ENCODE measurements around the gene SLC44A3.
"Not testable (repeated sequence)": the region's sequence is repeated elsewhere in the genome, so short reads cannot be mapped to it uniquely, and the experiment has no call there.

The SLC44A3 gene

DNA sequence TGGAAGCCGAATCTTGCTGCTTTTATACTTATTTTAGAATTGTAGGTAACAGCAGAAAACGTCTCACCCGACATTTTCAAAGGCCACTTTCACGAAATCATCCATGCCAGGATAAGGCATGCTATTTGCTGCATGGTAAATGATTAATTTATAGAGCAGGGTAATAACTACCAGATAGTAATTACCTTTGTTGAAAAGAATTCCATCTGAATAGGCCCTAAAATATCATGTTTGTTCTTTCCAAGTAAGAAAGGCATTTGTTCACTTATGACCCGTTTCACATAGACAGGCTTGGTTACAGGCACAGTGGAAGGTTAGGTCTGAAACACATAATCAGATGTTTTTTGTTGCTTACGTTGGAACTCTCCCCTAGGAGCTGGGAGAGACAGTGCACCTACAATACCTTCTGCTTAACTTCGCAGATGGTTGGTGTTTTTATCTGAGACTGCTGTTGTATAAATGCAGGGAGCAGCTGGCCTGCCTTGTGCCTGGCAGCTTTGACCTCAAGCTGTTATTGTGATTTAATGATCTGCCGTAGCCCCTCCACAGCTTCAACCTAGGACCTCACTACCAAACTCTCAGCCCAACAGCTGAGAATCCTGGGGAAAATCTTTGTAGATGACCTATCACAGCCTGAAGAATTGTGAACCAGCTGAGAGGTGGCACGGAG is 1.6 kb downstream of the SLC44A3 start:
- peaks cover 6% of the 10 kb centered on the region for H3K4me1 ChIP-seq (ENCODE audit: control insufficient read depth, insufficient read depth, low read length)
- H3K36me3 ChIP-seq (ENCODE audit: control insufficient read depth, insufficient read depth, low read length): no peaks in the 10 kb centered on the region
- H3K27me3 ChIP-seq (ENCODE audit: control insufficient read depth, insufficient read depth, low read length): peaks cover 9% of the 10 kb centered on the region
- no peak overlapping the region for H3K9ac ChIP-seq (ENCODE audit: low read depth, low read length)
- H3K9me3 ChIP-seq (ENCODE audit: control insufficient read depth, insufficient read depth, low read length): peaks cover 1% of the 10 kb centered on the region
- H3K4me3 ChIP-seq (ENCODE audit: low read depth, low read length): no peak overlapping the region

GRCh38 chr1:94823116-94823515 is 3.0 kb downstream of the SLC44A3 start:
- Histone ChIP-seq H3K9me3 (ENCODE audit: control insufficient read depth, insufficient read depth, low read length) (no peaks in the 10 kb centered on the region), H3K4me3 (ENCODE audit: low read depth, low read length) (no peak overlapping the region), H3K27me3 (ENCODE audit: control insufficient read depth, insufficient read depth, low read length) (peaks cover 9% of the 10 kb centered on the region)

GRCh38 chr1:94825936-94826335 is 5.8 kb downstream of the SLC44A3 start:
- Histone ChIP-seq H3K9ac (ENCODE audit: low read depth, low read length) (no peak overlapping the region), H3K4me3 (ENCODE audit: low read depth, low read length) (no peak overlapping the region), H3K36me3 (ENCODE audit: control insufficient read depth, insufficient read depth, low read length) (peaks cover 2% of the 10 kb centered on the region), H3K27me3 (ENCODE audit: control insufficient read depth, insufficient read depth, low read length) (peaks cover 6% of the 10 kb centered on the region), H3K9me3 (ENCODE audit: control insufficient read depth, insufficient read depth, low read length) (no peaks in the 10 kb centered on the region), H3K4me1 (ENCODE audit: control insufficient read depth, insufficient read depth, low read length) (peaks cover 2% of the 10 kb centered on the region)

More at GRCh38 chr1:94823116-94823515, 3.0 kb downstream of the SLC44A3 start:
- H3K9ac ChIP-seq (ENCODE audit: low read depth, low read length): no peak overlapping the region
- peaks cover 2% of the 10 kb centered on the region for H3K36me3 ChIP-seq (ENCODE audit: control insufficient read depth, insufficient read depth, low read length)
- H3K4me1 ChIP-seq (ENCODE audit: control insufficient read depth, insufficient read depth, low read length): peaks cover 6% of the 10 kb centered on the region

DNA sequence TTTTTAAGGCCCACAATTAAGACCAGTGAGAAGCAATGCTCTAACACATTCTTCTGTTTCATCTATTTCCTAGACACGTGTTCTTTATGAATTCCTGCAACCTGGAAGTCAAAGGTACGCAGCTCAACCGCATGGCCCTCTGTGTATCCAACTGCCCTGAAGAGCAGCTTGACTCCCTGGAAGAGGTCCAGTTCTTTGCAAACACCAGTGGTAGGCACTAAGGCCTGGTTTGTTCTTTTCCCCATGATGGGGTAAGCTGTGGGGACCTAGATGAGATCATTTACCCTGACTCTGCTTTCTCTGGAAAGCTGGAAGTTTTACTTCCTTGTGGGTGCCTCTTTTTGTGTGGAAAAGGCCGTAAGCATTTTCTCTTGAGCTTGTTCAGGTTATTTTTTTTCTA is 7.3 kb downstream of the SLC44A3 start:
- H3K4me1 ChIP-seq (ENCODE audit: control insufficient read depth, insufficient read depth, low read length): no peaks in the 10 kb centered on the region
- no peaks in the 10 kb centered on the region for H3K27me3 ChIP-seq (ENCODE audit: control insufficient read depth, insufficient read depth, low read length)
- H3K9ac ChIP-seq (ENCODE audit: low read depth, low read length): no peak overlapping the region
- no peak overlapping the region for H3K4me3 ChIP-seq (ENCODE audit: low read depth, low read length)
- H3K36me3 ChIP-seq (ENCODE audit: control insufficient read depth, insufficient read depth, low read length): peaks cover 2% of the 10 kb centered on the region
- no peaks in the 10 kb centered on the region for H3K9me3 ChIP-seq (ENCODE audit: control insufficient read depth, insufficient read depth, low read length)

GRCh38 chr1:94828251-94828650 is 8.1 kb downstream of the SLC44A3 start:
- no peak overlapping the region for H3K9ac ChIP-seq (ENCODE audit: low read depth, low read length)
- no peaks in the 10 kb centered on the region for H3K9me3 ChIP-seq (ENCODE audit: control insufficient read depth, insufficient read depth, low read length)
- H3K27me3 ChIP-seq (ENCODE audit: control insufficient read depth, insufficient read depth, low read length): no peaks in the 10 kb centered on the region
- H3K4me1 ChIP-seq (ENCODE audit: control insufficient read depth, insufficient read depth, low read length): peaks cover 2% of the 10 kb centered on the region
- H3K4me3 ChIP-seq (ENCODE audit: low read depth, low read length): no peak overlapping the region
- peaks cover 2% of the 10 kb centered on the region for H3K36me3 ChIP-seq (ENCODE audit: control insufficient read depth, insufficient read depth, low read length)

DNA sequence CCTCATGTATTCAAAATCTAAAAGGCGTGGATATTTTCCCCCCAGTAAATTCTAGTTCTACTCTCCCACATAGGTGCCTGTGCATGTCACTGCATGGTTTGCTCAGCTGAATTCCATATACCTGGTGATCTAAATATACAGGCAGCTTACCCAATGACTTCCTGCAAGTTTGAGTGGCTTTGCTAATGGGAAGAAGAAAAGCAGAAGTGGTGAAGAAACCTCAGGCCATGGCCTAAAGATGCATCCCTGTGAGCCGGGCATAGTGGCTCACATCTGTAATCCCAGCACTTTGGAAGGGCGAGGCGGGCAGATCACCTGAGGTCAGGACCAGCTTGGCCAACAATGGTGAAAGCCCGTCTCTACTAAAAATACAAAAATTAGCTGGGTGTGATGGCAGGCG is 11.5 kb downstream of the SLC44A3 start:
- H3K9ac ChIP-seq (ENCODE audit: low read depth, low read length): no peak overlapping the region
- no peaks in the 10 kb centered on the region for H3K27me3 ChIP-seq (ENCODE audit: control insufficient read depth, insufficient read depth, low read length)
- peaks cover 4% of the 10 kb centered on the region for H3K4me1 ChIP-seq (ENCODE audit: control insufficient read depth, insufficient read depth, low read length)
- H3K36me3 ChIP-seq (ENCODE audit: control insufficient read depth, insufficient read depth, low read length): peaks cover 2% of the 10 kb centered on the region
- no peaks in the 10 kb centered on the region for H3K9me3 ChIP-seq (ENCODE audit: control insufficient read depth, insufficient read depth, low read length)
- H3K4me3 ChIP-seq (ENCODE audit: low read depth, low read length): no peak overlapping the region

- H3K4me3 ChIP-seq (ENCODE audit: low read depth, low read length): no peak overlapping the region
- peaks cover 2% of the 10 kb centered on the region for H3K36me3 ChIP-seq (ENCODE audit: control insufficient read depth, insufficient read depth, low read length)
- H3K27me3 ChIP-seq (ENCODE audit: control insufficient read depth, insufficient read depth, low read length): no peaks in the 10 kb centered on the region
- H3K9me3 ChIP-seq (ENCODE audit: control insufficient read depth, insufficient read depth, low read length): no peaks in the 10 kb centered on the region
- H3K4me1 ChIP-seq (ENCODE audit: control insufficient read depth, insufficient read depth, low read length): peaks cover 4% of the 10 kb centered on the region
- no peak overlapping the region for H3K9ac ChIP-seq (ENCODE audit: low read depth, low read length)
Measured at GRCh38 chr1:94832446-94832845, 12.3 kb downstream of the SLC44A3 start.

- H3K9me3 ChIP-seq (ENCODE audit: control insufficient read depth, insufficient read depth, low read length): no peaks in the 10 kb centered on the region
- no peak overlapping the region for H3K9ac ChIP-seq (ENCODE audit: low read depth, low read length)
- no peaks in the 10 kb centered on the region for H3K27me3 ChIP-seq (ENCODE audit: control insufficient read depth, insufficient read depth, low read length)
- peaks cover 4% of the 10 kb centered on the region for H3K4me1 ChIP-seq (ENCODE audit: control insufficient read depth, insufficient read depth, low read length)
- H3K4me3 ChIP-seq (ENCODE audit: low read depth, low read length): no peak overlapping the region
- no peaks in the 10 kb centered on the region for H3K36me3 ChIP-seq (ENCODE audit: control insufficient read depth, insufficient read depth, low read length)
Measured at GRCh38 chr1:94832931-94833585, 12.9 kb downstream of the SLC44A3 start.

- H3K4me1 ChIP-seq (ENCODE audit: control insufficient read depth, insufficient read depth, low read length): peaks cover 4% of the 10 kb centered on the region
- H3K27me3 ChIP-seq (ENCODE audit: control insufficient read depth, insufficient read depth, low read length): no peaks in the 10 kb centered on the region
- H3K36me3 ChIP-seq (ENCODE audit: control insufficient read depth, insufficient read depth, low read length): no peaks in the 10 kb centered on the region
- H3K9ac ChIP-seq (ENCODE audit: low read depth, low read length): no peak overlapping the region
- H3K4me3 ChIP-seq (ENCODE audit: low read depth, low read length): no peak overlapping the region
- H3K9me3 ChIP-seq (ENCODE audit: control insufficient read depth, insufficient read depth, low read length): no peaks in the 10 kb centered on the region
Measured at GRCh38 chr1:94836891-94837290, 16.7 kb downstream of the SLC44A3 start.

GRCh38 chr1:94840381-94840780 is 20.2 kb downstream of the SLC44A3 start:
- H3K9me3 ChIP-seq (ENCODE audit: control insufficient read depth, insufficient read depth, low read length); H3K27me3 ChIP-seq (ENCODE audit: control insufficient read depth, insufficient read depth, low read length); H3K36me3 ChIP-seq (ENCODE audit: control insufficient read depth, insufficient read depth, low read length); H3K4me3 ChIP-seq (ENCODE audit: low read depth, low read length); H3K4me1 ChIP-seq (ENCODE audit: control insufficient read depth, insufficient read depth, low read length); H3K9ac ChIP-seq (ENCODE audit: low read depth, low read length): not testable (repeated sequence)

DNA sequence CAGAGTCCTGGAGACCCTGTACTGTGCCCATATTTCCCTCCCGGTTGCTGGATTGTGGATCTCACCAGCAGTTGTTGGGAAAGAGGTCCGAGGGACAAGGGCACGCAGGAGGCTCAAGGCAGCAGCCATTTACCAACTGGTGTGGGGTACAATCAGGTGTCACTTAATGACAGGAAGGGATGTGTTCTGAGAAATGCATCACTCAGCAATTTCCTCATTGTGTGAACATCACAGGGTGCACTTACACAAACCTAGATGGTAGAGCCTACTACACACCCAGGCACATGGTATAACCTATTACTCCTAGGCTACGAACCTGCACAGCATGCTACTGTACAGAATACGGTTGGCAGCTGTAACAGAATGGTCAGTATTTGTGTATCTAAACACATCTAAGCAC is 20.7 kb downstream of the SLC44A3 start:
- Histone ChIP-seq H3K9ac (ENCODE audit: low read depth, low read length) (no peak overlapping the region), H3K36me3 (ENCODE audit: control insufficient read depth, insufficient read depth, low read length) (no peaks in the 10 kb centered on the region), H3K27me3 (ENCODE audit: control insufficient read depth, insufficient read depth, low read length) (no peaks in the 10 kb centered on the region), H3K4me3 (ENCODE audit: low read depth, low read length) (no peak overlapping the region), H3K4me1 (ENCODE audit: control insufficient read depth, insufficient read depth, low read length) (no peaks in the 10 kb centered on the region), H3K9me3 (ENCODE audit: control insufficient read depth, insufficient read depth, low read length) (no peaks in the 10 kb centered on the region)

GRCh38 chr1:94843430-94843829 is 23.3 kb downstream of the SLC44A3 start:
- no peaks in the 10 kb centered on the region for H3K27me3 ChIP-seq (ENCODE audit: control insufficient read depth, insufficient read depth, low read length)
- H3K9me3 ChIP-seq (ENCODE audit: control insufficient read depth, insufficient read depth, low read length): no peaks in the 10 kb centered on the region
- no peaks in the 10 kb centered on the region for H3K36me3 ChIP-seq (ENCODE audit: control insufficient read depth, insufficient read depth, low read length)
- H3K9ac ChIP-seq (ENCODE audit: low read depth, low read length): no peak overlapping the region
- H3K4me3 ChIP-seq (ENCODE audit: low read depth, low read length): no peak overlapping the region
- no peaks in the 10 kb centered on the region for H3K4me1 ChIP-seq (ENCODE audit: control insufficient read depth, insufficient read depth, low read length)
